HG02970 (cell line): ENCODE results near the gene NR6A1.

Experiments used
- ATAC-seq: cut with Tn5 transposase; IDR thresholded peaks from one replicate; pipeline ENCODE4 v1.9.1; 2021; ENCODE audit warnings: mild to moderate bottlenecking, moderate library complexity, moderate number of reproducible peaks; ENCODE audit not compliant: unreplicated experiment, low FRiP score

The NR6A1 gene

GRCh38 chr9:124551472-124552272, 219.4 kb downstream of the NR6A1 start:
- ATAC-seq, result no peak

- ATAC-seq, result no peak
Measured at GRCh38 chr9:124550072-124550471, 221.0 kb downstream of the NR6A1 start.

GRCh38 chr9:124549016-124549415, 222.1 kb downstream of the NR6A1 start:
- ATAC-seq, result no peak

GRCh38 chr9:124544535-124544934, 226.6 kb downstream of the NR6A1 start:
- ATAC-seq, result no peak

GRCh38 chr9:124541824-124542223, 229.3 kb downstream of the NR6A1 start:
- ATAC-seq, result no peak

GRCh38 chr9:124537926-124538325, 233.2 kb downstream of the NR6A1 start:
- ATAC-seq, result no peak

GRCh38 chr9:124535846-124536245, 235.3 kb downstream of the NR6A1 start:
- no peak for ATAC-seq

- ATAC-seq, result no peak
Measured at GRCh38 chr9:124532897-124533296, 238.2 kb downstream of the NR6A1 start.

GRCh38 chr9:124531115-124531514, 240.0 kb downstream of the NR6A1 start:
- ATAC-seq, result no peak

- ATAC-seq, result no peak
Measured at GRCh38 chr9:124530246-124530645, 240.9 kb downstream of the NR6A1 start.

- ATAC-seq, result no peak
Measured at GRCh38 chr9:124527781-124528180, 243.3 kb downstream of the NR6A1 start.

GRCh38 chr9:124526174-124526573, 244.9 kb downstream of the NR6A1 start:
- no peak for ATAC-seq

- no peak for ATAC-seq
Measured at GRCh38 chr9:124522121-124523098, 248.7 kb downstream of the NR6A1 start.

GRCh38 chr9:124521142-124521541, 250.0 kb downstream of the NR6A1 start:
- no peak for ATAC-seq

- ATAC-seq, result no peak
Measured at GRCh38 chr9:124520206-124520596, 250.9 kb downstream of the NR6A1 start.

GRCh38 chr9:124518116-124518515, 253.0 kb downstream of the NR6A1 start:
- ATAC-seq, result no peak

- ATAC-seq, result no peak
Measured at GRCh38 chr9:124517600-124517999, 253.5 kb downstream of the NR6A1 start.

- no peak for ATAC-seq
Measured at GRCh38 chr9:124514874-124515273, 256.2 kb downstream of the NR6A1 start.

GRCh38 chr9:124514125-124514524, 257.0 kb downstream of the NR6A1 start:
- no peak for ATAC-seq

GRCh38 chr9:124513376-124513994, 257.6 kb downstream of the NR6A1 start:
- ATAC-seq, result no peak

- ATAC-seq, result no peak
Measured at GRCh38 chr9:124512806-124513204, 258.3 kb downstream of the NR6A1 start.
